ENCODE measurements around the gene PLCB1.

The PLCB1 gene

DNA sequence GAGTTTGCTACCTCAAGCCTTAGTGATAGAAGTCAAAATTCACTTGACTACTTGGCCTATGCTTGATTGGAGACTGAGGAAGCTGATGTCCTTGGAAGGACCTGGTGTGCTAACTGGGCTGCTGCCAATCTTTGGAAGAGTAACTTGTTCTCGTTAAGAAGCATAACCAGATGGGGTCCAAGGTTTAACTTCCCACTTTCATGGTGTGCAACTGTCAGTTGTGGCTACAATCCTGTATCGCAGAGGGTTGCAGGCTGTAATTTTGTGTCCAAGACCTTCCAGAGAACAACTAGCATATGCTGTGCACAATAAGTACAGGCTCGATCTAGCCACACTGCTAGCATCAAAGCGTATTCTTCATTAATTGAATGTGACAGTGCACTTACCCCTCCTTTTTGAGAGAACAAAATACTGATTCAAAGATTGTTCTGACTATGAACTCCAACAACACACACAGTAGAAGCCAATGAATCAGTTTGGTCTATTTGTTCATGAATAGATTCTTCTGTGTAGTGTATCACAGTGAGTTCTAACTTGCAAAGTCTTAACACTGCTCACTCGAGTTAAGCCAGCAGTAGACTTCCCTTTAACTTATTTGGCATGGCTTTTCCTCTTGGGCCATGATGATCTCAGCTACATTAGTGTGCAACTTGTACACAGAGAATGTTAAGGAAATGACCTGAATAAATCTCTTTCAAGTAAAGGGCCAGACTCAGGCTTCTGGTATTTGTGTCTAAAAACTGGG is 15.8 kb upstream of the PLCB1 start:
- Histone ChIP-seq H3K27me3 (no peaks in the 10 kb centered on the region), H3K36me3 (no peaks in the 10 kb centered on the region), H3K27ac (no peak overlapping the region), H4K20me1 (no peaks in the 10 kb centered on the region), H3K9me3 (no peaks in the 10 kb centered on the region), H3K4me1 (no peaks in the 10 kb centered on the region), H3K4me3 (no peak overlapping the region), H3K4me2 (no peak overlapping the region), H3K9ac (no peak overlapping the region)
- no peak for TF ChIP-seq Cebpa-rat (IDR thresholded peaks at IDR 0.05)

DNA sequence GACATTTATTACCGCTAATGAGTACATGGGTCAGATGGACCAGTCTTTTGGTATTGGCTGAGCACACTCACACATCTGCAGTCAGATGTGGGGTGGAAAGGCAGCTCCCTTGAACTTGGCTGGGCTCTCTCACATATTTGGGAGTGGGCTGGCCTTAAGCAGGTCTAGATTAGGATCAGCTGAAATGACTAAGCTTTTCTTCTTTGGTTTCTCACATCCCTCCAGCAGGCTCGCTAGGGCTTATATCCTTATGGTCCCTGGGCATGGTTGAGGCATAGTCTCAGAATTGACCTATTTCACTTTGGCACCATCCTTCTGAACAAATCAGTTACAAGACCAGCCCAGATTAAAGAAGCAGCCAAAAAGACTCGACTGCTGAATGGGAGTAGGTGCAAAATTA is 14.4 kb upstream of the PLCB1 start:
- H4K20me1 ChIP-seq: no peaks in the 10 kb centered on the region
- TF ChIP-seq Cebpa-rat (IDR thresholded peaks at IDR 0.05): no peak
- H3K9ac ChIP-seq: no peak overlapping the region
- no peak overlapping the region for H3K27ac ChIP-seq
- H3K4me1 ChIP-seq: no peaks in the 10 kb centered on the region
- H3K4me3 ChIP-seq: no peak overlapping the region
- no peaks in the 10 kb centered on the region for H3K36me3 ChIP-seq
- H3K9me3 ChIP-seq: no peaks in the 10 kb centered on the region
- no peaks in the 10 kb centered on the region for H3K27me3 ChIP-seq
- H3K4me2 ChIP-seq: no peak overlapping the region

DNA sequence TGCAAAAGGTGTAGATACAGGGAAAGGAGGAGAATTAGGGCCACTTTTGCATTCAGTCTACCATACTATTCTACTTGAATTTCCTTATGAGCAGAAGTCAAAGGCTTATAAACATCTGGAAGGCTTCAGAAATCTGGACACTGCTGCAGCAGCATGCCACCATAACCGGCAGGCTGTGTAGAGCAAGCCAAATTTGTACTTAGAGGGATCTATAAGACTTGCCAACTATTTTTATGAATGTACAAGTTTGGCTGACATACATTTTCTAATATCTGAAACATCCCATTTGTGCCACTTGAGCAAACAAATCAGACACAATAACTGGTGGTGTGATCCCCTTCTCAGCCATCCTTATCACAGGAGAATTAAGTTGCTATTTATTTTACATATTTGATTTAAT is 14.0 kb upstream of the PLCB1 start:
- Histone ChIP-seq H3K4me2 (no peak overlapping the region), H3K36me3 (no peaks in the 10 kb centered on the region), H3K27me3 (no peaks in the 10 kb centered on the region), H3K9ac (no peak overlapping the region), H3K27ac (no peak overlapping the region), H3K4me1 (no peaks in the 10 kb centered on the region), H4K20me1 (no peaks in the 10 kb centered on the region), H3K4me3 (no peak overlapping the region), H3K9me3 (no peaks in the 10 kb centered on the region)
- no peak for TF ChIP-seq Cebpa-rat (IDR thresholded peaks at IDR 0.05)

DNA sequence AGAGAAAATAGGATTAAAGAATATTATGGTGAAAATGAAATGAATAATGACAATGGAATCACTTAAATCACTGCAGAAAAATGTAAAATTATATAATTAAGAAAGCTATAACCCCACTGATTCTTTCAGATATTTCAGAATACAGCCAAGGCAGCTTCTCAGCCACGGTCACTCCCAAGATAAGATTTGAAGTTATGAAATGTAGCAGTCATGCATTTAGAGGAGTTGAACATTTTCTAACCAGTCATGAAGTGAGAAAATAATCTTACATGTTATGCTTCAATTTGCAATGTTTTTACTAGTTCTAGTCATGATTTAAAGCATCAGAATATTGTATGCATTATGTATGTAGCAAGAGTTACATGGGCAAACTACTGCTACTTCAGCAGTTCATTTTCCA is 13.3 kb upstream of the PLCB1 start:
- Histone ChIP-seq H3K9ac (no peak overlapping the region), H3K27me3 (no peaks in the 10 kb centered on the region), H3K4me1 (no peaks in the 10 kb centered on the region), H3K9me3 (no peaks in the 10 kb centered on the region), H3K27ac (no peak overlapping the region), H4K20me1 (no peaks in the 10 kb centered on the region), H3K36me3 (no peaks in the 10 kb centered on the region), H3K4me2 (no peak overlapping the region), H3K4me3 (no peak overlapping the region)
- TF ChIP-seq Cebpa-rat (IDR thresholded peaks at IDR 0.05): no peak

DNA sequence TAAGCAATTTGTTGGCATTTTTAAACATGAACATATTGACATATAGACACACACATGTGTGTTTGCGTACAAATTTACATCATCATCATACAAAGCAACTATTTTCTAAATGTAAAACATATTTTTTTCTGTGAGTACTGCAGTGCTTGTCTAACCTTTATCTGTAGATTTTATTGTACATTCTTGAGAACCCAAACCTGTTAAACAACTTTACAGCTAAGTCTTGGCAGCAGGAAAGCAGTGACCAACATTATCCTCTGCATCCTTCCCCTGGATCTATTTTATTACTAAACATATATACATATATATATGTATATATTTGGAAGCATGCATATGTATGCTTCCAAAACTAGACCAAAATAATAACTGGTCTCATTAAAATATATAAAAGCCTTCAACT is 10.4 kb upstream of the PLCB1 start:
- H3K9ac ChIP-seq: no peak overlapping the region
- no peaks in the 10 kb centered on the region for H3K4me1 ChIP-seq

DNA sequence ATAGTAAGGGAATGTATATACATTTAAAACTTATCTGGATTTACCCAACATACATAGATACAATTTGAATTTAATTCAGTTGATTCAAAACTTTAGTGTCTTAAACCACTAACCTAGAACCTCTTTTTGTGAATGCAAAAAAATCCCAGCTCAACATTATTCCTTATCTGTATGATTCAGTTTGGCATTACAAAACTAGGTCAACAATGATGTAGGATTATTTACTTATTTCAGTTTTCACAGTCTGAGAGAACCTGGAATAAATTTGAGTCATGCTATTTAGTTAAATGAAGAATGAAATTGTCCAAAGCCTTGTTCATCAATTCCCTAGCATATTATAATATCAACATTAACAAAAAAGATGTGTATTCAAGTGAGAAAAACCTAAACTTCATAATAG is 7.4 kb upstream of the PLCB1 start:
- Histone ChIP-seq H3K27me3 (no peaks in the 10 kb centered on the region), H3K9ac (no peak overlapping the region), H3K9me3 (no peaks in the 10 kb centered on the region), H3K4me2 (no peak overlapping the region), H3K4me3 (no peak overlapping the region), H4K20me1 (no peaks in the 10 kb centered on the region), H3K27ac (no peak overlapping the region), H3K36me3 (no peaks in the 10 kb centered on the region), H3K4me1 (0 out of 2 replicates have a peak, but pooled peaks cover 7% of the 10 kb centered on the region)
- no peak for TF ChIP-seq Cebpa-rat (IDR thresholded peaks at IDR 0.05)

More for the DNA sequence above, 10.4 kb upstream of the PLCB1 start:
- Histone ChIP-seq H3K36me3 (no peaks in the 10 kb centered on the region), H3K27me3 (no peaks in the 10 kb centered on the region), H3K27ac (no peak overlapping the region), H3K9me3 (no peaks in the 10 kb centered on the region), H4K20me1 (no peaks in the 10 kb centered on the region), H3K4me3 (no peak overlapping the region), H3K4me2 (no peak overlapping the region)
- no peak for TF ChIP-seq Cebpa-rat (IDR thresholded peaks at IDR 0.05)

DNA sequence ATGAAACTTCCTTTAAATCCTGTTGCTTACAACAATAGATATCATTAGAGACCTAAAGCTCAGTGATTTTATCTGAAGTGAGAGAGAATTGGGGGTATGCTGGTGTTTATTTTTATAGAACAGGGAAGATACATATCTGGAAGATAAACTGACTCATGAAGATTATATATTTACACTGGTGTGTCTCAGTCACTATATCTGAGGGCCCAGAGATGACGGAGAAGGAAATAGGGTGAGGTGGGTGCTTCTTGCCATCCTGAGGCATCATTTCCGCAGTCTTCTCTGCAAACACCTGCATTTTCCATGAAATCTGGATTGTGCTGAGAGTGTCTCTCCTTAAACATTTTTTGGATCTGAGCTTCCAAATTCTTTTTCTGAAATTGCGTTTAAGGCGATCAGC is 5.9 kb upstream of the PLCB1 start:
- no peak for TF ChIP-seq Cebpa-rat (IDR thresholded peaks at IDR 0.05)
- Histone ChIP-seq H3K27me3 (no peaks in the 10 kb centered on the region), H3K4me3 (no peak overlapping the region), H3K9me3 (no peaks in the 10 kb centered on the region), H3K9ac (no peak overlapping the region), H4K20me1 (no peaks in the 10 kb centered on the region), H3K27ac (no peak overlapping the region), H3K4me2 (no peak overlapping the region), H3K36me3 (no peaks in the 10 kb centered on the region), H3K4me1 (0 out of 2 replicates have a peak, but pooled peaks cover 7% of the 10 kb centered on the region)

DNA sequence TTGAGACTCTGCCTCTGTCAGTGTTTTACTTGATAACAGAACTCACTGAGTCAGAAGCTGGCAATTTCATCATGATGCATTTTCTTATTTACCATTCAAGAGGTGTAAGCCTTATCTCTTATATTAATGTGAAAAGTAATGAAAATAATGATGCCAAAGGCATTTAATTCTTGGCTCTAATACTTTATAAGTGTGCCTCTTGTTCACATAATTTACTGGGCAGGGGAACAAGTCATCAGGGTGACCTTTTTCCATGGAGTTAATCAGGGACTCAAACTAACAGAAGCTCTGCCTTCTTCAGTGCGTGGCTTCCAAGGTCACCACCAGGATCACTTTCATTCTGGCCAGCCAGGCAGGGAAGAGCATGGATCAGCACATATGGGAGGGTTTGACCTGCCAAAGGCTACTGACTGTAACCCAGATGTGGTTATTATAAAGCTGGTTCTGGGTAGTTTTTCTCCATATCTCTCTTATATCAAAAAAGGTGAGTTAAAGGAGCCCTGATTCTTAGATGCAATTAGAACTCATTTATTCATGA is 5.2 kb upstream of the PLCB1 start:
- Histone ChIP-seq H3K4me3 (no peak overlapping the region), H3K27ac (no peak overlapping the region), H3K4me2 (no peak overlapping the region), H3K27me3 (no peaks in the 10 kb centered on the region), H3K36me3 (no peaks in the 10 kb centered on the region), H3K9me3 (no peaks in the 10 kb centered on the region), H3K9ac (no peak overlapping the region), H4K20me1 (no peaks in the 10 kb centered on the region), H3K4me1 (0 out of 2 replicates have a peak, but pooled peaks cover 7% of the 10 kb centered on the region)
- TF ChIP-seq Cebpa-rat (IDR thresholded peaks at IDR 0.05): no peak

DNA sequence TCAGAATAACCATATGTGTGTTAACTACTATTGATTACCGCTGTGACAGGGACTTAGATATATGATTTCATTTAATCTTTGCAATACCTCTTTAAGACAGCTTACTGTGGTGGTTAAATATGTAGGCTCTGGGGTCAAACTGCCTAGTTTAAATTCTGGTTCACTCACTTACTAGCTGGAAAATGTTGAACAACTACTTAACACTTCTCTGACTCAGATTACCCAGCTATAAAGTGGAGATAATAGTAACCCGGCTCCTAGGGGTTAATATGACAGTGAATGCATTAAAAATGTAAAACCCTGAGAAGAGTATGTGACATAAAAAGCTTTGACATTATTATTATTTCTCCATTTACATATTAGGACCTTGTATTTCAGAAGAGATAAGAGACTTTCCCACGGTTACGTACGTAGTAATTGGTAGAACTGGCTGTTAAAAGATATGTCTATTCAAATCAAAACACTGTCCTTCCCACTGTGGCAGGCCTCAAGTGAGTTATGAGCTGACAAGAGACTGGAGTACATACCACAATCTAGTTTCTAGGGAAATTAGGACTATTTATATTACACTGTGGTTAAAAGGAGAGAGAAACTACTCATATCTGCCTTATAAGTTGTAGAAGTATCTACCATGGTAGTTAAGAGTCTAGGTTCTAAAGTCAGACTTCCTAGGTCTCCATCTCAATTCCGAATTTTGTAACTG is 4.4 kb upstream of the PLCB1 start:
- no peaks in the 10 kb centered on the region for H4K20me1 ChIP-seq
- H3K4me3 ChIP-seq: no peak overlapping the region
- H3K27ac ChIP-seq: no peak overlapping the region
- 0 out of 2 replicates have a peak overlapping the region, but pooled peaks have one; percentile 5 for H3K4me2 ChIP-seq
- TF ChIP-seq Cebpa-rat (IDR thresholded peaks at IDR 0.05): no peak
- no peaks in the 10 kb centered on the region for H3K36me3 ChIP-seq
- no peaks in the 10 kb centered on the region for H3K9me3 ChIP-seq
- no peak overlapping the region for H3K9ac ChIP-seq
- 0 out of 2 replicates have a peak, but pooled peaks cover 7% of the 10 kb centered on the region for H3K4me1 ChIP-seq
- no peaks in the 10 kb centered on the region for H3K27me3 ChIP-seq
